ENCODE data around the gene NCAPD2. TPM values are rescaled to one million over a fixed set of nuclear protein-coding genes. Genes with fewer than 3 reads are reported as not detected.

Gene NCAPD2
- total and polyA plus RNA-seq, 2 donors (not counting 1 experiment from before 2014, with no cell fraction given): 19.9 to 42.1 TPM

GRCh38 chr12:6535960-6536847 lies 42.3 kb downstream of the NCAPD2 start:
- POLR2A ChIA-PET: interaction anchor here (0.6 to 5.4 kb wide), 6 partner anchors 65 to 125 kb away, joined by 3 to 39 read pairs (median 8); partner anchors contain the start of genes TAPBPL and VAMP1
- no peak for ATAC-seq (ENCODE audit: low read depth)
- Histone ChIP-seq H3K27ac (ENCODE audit: low read length in 2 of 2) (peak overlapping the region in 1 of 2 donors; percentile 74), H3K4me1 (ENCODE audit: control insufficient read depth in 2 of 2, insufficient read depth in 2 of 2, low read length in 2 of 2) (peaks cover 41 to 56% of the 10 kb centered on the region in 2 donors), H3K36me3 (replicated peaks in 1 of 2; ENCODE audit: control extremely low read depth in 1 of 2, control insufficient read depth in 1 of 2, extremely low read depth in 1 of 2, insufficient read depth in 2 of 2, low read length in 1 of 2) (peaks cover 0 to 29% of the 10 kb centered on the region in 2 experiments), H3K27me3 (replicated peaks in 1 of 4; ENCODE audit: control extremely low read depth in 1 of 4, control insufficient read depth in 3 of 4, insufficient read depth in 4 of 4, low read length in 3 of 4) (no peaks in the 10 kb centered on the region), H2AFZ (ENCODE audit: insufficient read depth, low read depth, low read length, poor library complexity, severe bottlenecking) (peak overlapping the region; percentile 93), H3K9me3 (ENCODE audit: control extremely low read depth in 1 of 3, control insufficient read depth in 2 of 3, insufficient read depth in 1 of 3, low read length in 2 of 3) (no peaks in the 10 kb centered on the region), H3K9ac (ENCODE audit: low read length) (peak overlapping the region; percentile 88), H3K79me2 (ENCODE audit: control insufficient read depth, insufficient read depth, low read length) (peaks cover 10% of the 10 kb centered on the region), H4K20me1 (ENCODE audit: control insufficient read depth, insufficient read depth, low read length, poor library complexity, severe bottlenecking) (peaks cover 31% of the 10 kb centered on the region), H3K4me3 (ENCODE audit: control extremely low read depth in 1 of 5, extremely low read depth in 1 of 5, insufficient read depth in 1 of 5, low read depth in 2 of 5, low read length in 4 of 5) (peak overlapping the region in 3 of 5 experiments; percentile 91 to 97 (median 95)), H3K4me2 (replicated peaks; ENCODE audit: low read depth, low read length, poor library complexity, severe bottlenecking) (peak overlapping the region; percentile 98)
- TF ChIP-seq EZH2 (IDR thresholded peaks at IDR 0.05; ENCODE audit: borderline replicate concordance, insufficient read depth, low read depth, low read length, poor library complexity, severe bottlenecking) (no peak), CTCF (IDR thresholded peaks at IDR 0.05) (no peak)
- WGBS (ENCODE audit: insufficient coverage): 49% methylated on average over 4 of the region's 10 CpGs
- H3K9me3 Mint-ChIP-seq (ENCODE audit: insufficient read depth): no peaks in the 10 kb centered on the region
- peak overlapping the region; percentile 98 for H3K27ac Mint-ChIP-seq
- intact Hi-C loops (cut with micrococcal nuclease): loop anchor here (2.0 to 5.0 kb wide), 2 partner anchors 19 to 249 kb away; no protein-coding TSS in a partner anchor
- no peak for DNase-seq
- H3K27me3 Mint-ChIP-seq: no peaks in the 10 kb centered on the region
- H3K4me3 Mint-ChIP-seq: peak overlapping the region; percentile 99
- CTCF ChIA-PET: interaction anchor here (0.5 to 7.0 kb wide), 16 partner anchors 16 to 1600 kb away, joined by 3 to 222 read pairs (median 6); partner anchors contain the start of genes IFFO1, MLF2, MRPL51 and VAMP1
- H3K4me1 Mint-ChIP-seq: peaks cover 67% of the 10 kb centered on the region

All from B cell (primary cell).